NB4 (cell line): ENCODE data around the gene NCBP1.

Experiments used
- DNase-seq: peaks from one replicate; pipeline ENCODE4 v3.0.0; 2010; ENCODE audit warnings: low read depth
- H3K4me3 ChIP-seq: one replicate; pipeline ENCODE4 v1.5.1; 2011; ENCODE audit warnings: mild to moderate bottlenecking, low read depth, low read length, moderate library complexity
- CTCF ChIP-seq: IDR thresholded peaks from one replicate; pipeline ENCODE4 v1.5.1; 2012; ENCODE audit warnings: low read depth, low read length
- MYC ChIP-seq: IDR thresholded peaks from 2 replicates; pipeline ENCODE4 v1.6.1; 2011; ENCODE audit warnings: low read depth, low read length
- POLR2A ChIP-seq: IDR thresholded peaks from 2 replicates; pipeline ENCODE4 v1.6.1; 2011; ENCODE audit warnings: mild to moderate bottlenecking; ENCODE audit not compliant: insufficient read length; ENCODE audit errors: extremely low read depth
- TF ChIP-seq, protein P1 (sequence below): IDR thresholded peaks from 2 replicates; pipeline ENCODE4 v1.6.1; 2011; ENCODE audit warnings: low read depth, low read length

Gene NCBP1

GRCh38 chr9:97672403-97672802 is 38.8 kb downstream of the NCBP1 start:
- TF ChIP-seq, protein P1, sequence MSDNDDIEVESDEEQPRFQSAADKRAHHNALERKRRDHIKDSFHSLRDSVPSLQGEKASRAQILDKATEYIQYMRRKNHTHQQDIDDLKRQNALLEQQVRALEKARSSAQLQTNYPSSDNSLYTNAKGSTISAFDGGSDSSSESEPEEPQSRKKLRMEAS = no peak
- no peak for TF ChIP-seq POLR2A
- no peak for TF ChIP-seq MYC
- no peak for TF ChIP-seq CTCF
- no peak for DNase-seq
- H3K4me3 ChIP-seq = no peak overlapping the region

DNA sequence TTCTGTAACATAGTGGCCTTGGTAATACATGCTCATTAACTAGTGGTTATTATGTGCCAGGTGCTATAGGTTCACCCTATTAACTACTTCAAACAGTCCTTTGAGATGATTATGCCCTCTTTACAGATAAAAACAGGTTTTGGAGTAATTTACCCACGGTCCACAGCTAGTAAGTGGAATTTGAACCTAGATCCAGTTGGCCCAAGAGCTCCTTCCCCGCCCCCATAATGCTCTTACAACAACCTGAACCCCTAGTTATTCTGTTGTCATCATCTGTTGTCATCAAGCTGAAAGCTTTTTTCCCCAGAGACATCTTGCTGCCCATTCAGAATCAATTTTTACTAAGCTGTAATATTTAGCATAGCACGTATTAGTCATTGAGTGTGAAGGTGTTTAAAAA is 40.3 kb downstream of the NCBP1 start:
- no peak for TF ChIP-seq CTCF
- TF ChIP-seq, protein P1 = no peak
- no peak for TF ChIP-seq POLR2A
- TF ChIP-seq MYC = no peak
- no peak for DNase-seq
- no peak overlapping the region for H3K4me3 ChIP-seq

GRCh38 chr9:97675655-97676054 is 42.0 kb downstream of the NCBP1 start:
- TF ChIP-seq CTCF (no peak), MYC (no peak), POLR2A (no peak)
- TF ChIP-seq, protein P1 = no peak
- DNase-seq = no peak
- H3K4me3 ChIP-seq = no peak overlapping the region

DNA sequence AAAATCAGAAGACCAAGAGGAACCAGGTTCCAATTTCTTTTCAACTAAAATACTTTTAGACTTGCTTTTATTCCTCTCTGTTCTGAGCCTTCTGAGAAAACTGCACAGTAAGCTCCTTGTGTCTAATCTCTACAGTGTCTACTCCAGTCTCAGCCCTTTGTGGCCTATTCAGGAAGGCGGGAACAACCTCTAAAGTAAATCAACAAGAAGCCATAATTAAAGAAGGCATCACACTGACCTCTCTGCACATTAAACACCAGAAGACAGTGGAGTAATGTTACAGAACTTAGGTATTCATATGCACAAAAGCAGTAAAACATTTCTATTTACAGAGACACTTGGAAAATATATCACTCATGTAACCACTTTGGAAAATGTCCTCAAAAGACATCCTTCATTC is 48.6 kb downstream of the NCBP1 start:
- TF ChIP-seq POLR2A (no peak), CTCF (no peak), MYC (no peak)
- TF ChIP-seq, protein P1 = no peak
- no peak overlapping the region for H3K4me3 ChIP-seq
- DNase-seq = no peak

GRCh38 chr9:97688654-97689053 is 55.0 kb downstream of the NCBP1 start:
- TF ChIP-seq, protein P1 = no peak
- no peak for TF ChIP-seq CTCF
- TF ChIP-seq POLR2A = no peak
- no peak for TF ChIP-seq MYC
- H3K4me3 ChIP-seq = no peak overlapping the region
- no peak for DNase-seq
